Keratinocyte (primary cell): ENCODE measurements around the gene TFAP2B.

ENCODE experiments used
- CTCF ChIP-seq, 3 experiments: IDR thresholded peaks in 1 of 3; conservative IDR thresholded peaks in 1 of 3; optimal IDR thresholded peaks in 1 of 3; 2 replicates in 2 of 3; 3 replicates in 1 of 3; pipeline versions ENCODE3 to v1.5.1; 2011; ENCODE audit warnings: low read length in 3 of 3, mild to moderate bottlenecking in 3 of 3, moderate library complexity in 2 of 3, control low read depth in 1 of 3, inconsistent platforms in 1 of 3; ENCODE audit not compliant: insufficient read depth in 2 of 3; ENCODE audit errors: extremely low read depth in 1 of 3
- EZH2 ChIP-seq: IDR thresholded peaks from one replicate; pipeline ENCODE4 v1.6.1; 2012; ENCODE audit warnings: inconsistent platforms, mild to moderate bottlenecking, low read length, moderate library complexity

DNA sequence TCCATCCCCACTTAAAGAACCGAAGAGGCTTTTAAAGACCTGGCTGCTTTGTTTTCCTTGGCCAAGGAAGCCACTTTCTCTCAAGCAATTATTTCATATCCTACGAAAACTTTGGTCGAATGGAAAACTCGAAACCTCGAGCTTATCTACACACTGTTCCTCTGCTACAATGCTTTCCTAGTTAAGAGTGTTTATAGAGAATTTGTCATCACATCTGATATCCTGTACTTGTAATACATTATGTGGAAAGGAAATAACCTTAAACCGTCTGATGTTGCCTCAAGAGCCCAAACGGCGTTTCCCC lies 28.1 kb downstream of the TFAP2B start:
- TF ChIP-seq CTCF (optimal IDR thresholded peaks at IDR 0.05 in 1 of 3, IDR thresholded peaks at IDR 0.05 in 1 of 3, conservative IDR thresholded peaks at IDR 0.05 in 1 of 3; ENCODE audit: extremely low read depth in 1 of 3, insufficient read depth in 2 of 3, low read length in 3 of 3) (no peak), EZH2 (no peak)
